Measurements from ENCODE around the gene NTM.

The NTM gene

GRCh38 chr11:132043714-132044113, 673.3 kb downstream of the NTM start:
- H3K36me3 ChIP-seq (ENCODE audit: insufficient read depth, low read depth, low read length), result no peaks in the 10 kb centered on the region
- H3K27me3 ChIP-seq (ENCODE audit: insufficient read depth, low read length), result no peaks in the 10 kb centered on the region

DNA sequence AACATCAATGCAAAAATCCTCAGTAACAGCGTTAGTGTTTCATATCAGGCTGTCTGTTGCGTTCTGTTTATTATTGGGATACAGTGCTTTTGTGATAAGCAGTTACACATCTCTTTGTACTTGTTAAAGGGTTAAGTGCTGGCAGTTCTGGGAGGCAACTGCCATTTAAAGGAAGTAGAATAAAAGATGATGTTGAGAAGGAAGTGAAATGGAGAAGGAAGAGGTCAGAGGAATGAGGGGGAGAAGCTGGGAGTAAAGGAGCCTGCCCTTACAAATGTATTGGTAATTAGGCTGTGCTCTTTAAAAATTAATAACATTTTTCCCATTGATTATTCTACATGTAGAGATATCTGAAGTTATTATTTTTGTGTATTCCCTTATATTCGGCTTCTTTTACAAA, 674.7 kb downstream of the NTM start:
- Histone ChIP-seq H3K36me3 (ENCODE audit: insufficient read depth, low read depth, low read length) (no peaks in the 10 kb centered on the region), H3K27ac (ENCODE audit: low read length) (no peak overlapping the region), H3K9ac (ENCODE audit: low read depth, low read length) (no peak overlapping the region), H3K4me3 (ENCODE audit: low read length) (no peak overlapping the region), H3K27me3 (ENCODE audit: insufficient read depth, low read length) (no peaks in the 10 kb centered on the region), H3K9me3 (ENCODE audit: insufficient read depth, low read depth, low read length) (no peaks in the 10 kb centered on the region), H3K4me1 (ENCODE audit: insufficient read depth, low read length) (peaks cover 11% of the 10 kb centered on the region; the same call in 1 of the 2 replicates)

More at GRCh38 chr11:132043714-132044113, 673.3 kb downstream of the NTM start:
- Histone ChIP-seq H3K9ac (ENCODE audit: low read depth, low read length) (no peak overlapping the region), H3K9me3 (ENCODE audit: insufficient read depth, low read depth, low read length) (no peaks in the 10 kb centered on the region), H3K27ac (ENCODE audit: low read length) (no peak overlapping the region), H3K4me3 (ENCODE audit: low read length) (no peak overlapping the region), H3K4me1 (ENCODE audit: insufficient read depth, low read length) (peaks cover 8% of the 10 kb centered on the region; the same call in 1 of the 2 replicates)

GRCh38 chr11:132046288-132046865, 676.0 kb downstream of the NTM start:
- Histone ChIP-seq H3K9me3 (ENCODE audit: insufficient read depth, low read depth, low read length) (no peaks in the 10 kb centered on the region), H3K9ac (ENCODE audit: low read depth, low read length) (no peak overlapping the region), H3K27me3 (ENCODE audit: insufficient read depth, low read length) (no peaks in the 10 kb centered on the region), H3K4me3 (ENCODE audit: low read length) (no peak overlapping the region), H3K27ac (ENCODE audit: low read length) (no peak overlapping the region), H3K36me3 (ENCODE audit: insufficient read depth, low read depth, low read length) (no peaks in the 10 kb centered on the region), H3K4me1 (ENCODE audit: insufficient read depth, low read length) (peaks cover 22% of the 10 kb centered on the region; the same call in 1 of the 2 replicates)

DNA sequence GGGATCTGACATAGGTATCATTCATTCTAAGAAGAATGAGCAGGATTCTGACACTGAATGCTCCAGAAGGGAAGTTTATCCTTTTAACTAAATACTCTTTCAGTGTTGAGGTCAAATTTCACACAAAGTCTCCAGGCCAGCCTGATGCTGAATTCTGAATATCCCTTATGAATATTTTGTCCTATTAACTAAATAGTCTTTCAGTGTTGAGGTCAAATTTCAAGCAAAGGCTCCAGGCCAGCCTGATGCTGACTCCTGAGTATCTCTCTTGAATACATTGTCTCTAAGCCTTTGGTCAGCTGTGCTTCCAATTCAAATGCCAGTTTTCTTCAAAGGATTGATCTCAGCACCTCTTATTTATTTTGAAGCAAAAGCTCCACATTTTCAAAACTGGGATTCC, 676.8 kb downstream of the NTM start:
- H3K36me3 ChIP-seq (ENCODE audit: insufficient read depth, low read depth, low read length), result no peaks in the 10 kb centered on the region
- no peak overlapping the region for H3K4me3 ChIP-seq (ENCODE audit: low read length)
- no peak overlapping the region for H3K27ac ChIP-seq (ENCODE audit: low read length)
- H3K4me1 ChIP-seq (ENCODE audit: insufficient read depth, low read length), result peaks cover 22% of the 10 kb centered on the region
- H3K9ac ChIP-seq (ENCODE audit: low read depth, low read length), result no peak overlapping the region
- H3K27me3 ChIP-seq (ENCODE audit: insufficient read depth, low read length), result no peaks in the 10 kb centered on the region
- H3K9me3 ChIP-seq (ENCODE audit: insufficient read depth, low read depth, low read length), result no peaks in the 10 kb centered on the region

DNA sequence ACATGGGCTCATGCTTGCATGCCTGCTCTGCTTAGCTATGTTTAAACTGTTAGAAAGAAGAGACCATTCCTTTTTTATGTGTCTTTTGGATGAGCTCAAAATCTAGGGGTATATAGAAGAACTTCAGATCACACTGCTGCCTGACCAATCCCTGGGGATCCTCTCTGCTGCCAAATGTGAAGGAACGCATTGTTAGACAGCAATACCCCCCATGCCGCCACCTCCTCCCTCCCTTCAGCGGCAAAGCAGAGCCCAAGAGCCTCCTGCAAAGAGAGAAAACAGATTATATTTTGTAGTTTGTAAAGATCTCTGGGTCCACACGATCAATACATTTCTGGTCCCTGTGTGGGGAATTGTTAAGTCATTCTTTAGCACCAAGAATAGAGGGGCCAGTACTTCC, 677.6 kb downstream of the NTM start:
- H3K9ac ChIP-seq (ENCODE audit: low read depth, low read length), result no peak overlapping the region
- no peak overlapping the region for H3K4me3 ChIP-seq (ENCODE audit: low read length)
- no peaks in the 10 kb centered on the region for H3K27me3 ChIP-seq (ENCODE audit: insufficient read depth, low read length)
- H3K27ac ChIP-seq (ENCODE audit: low read length), result no peak overlapping the region
- peaks cover 22% of the 10 kb centered on the region for H3K4me1 ChIP-seq (ENCODE audit: insufficient read depth, low read length)
- H3K36me3 ChIP-seq (ENCODE audit: insufficient read depth, low read depth, low read length), result no peaks in the 10 kb centered on the region
- H3K9me3 ChIP-seq (ENCODE audit: insufficient read depth, low read depth, low read length), result no peaks in the 10 kb centered on the region

GRCh38 chr11:132049205-132049604, 678.8 kb downstream of the NTM start:
- H3K9me3 ChIP-seq (ENCODE audit: insufficient read depth, low read depth, low read length), result no peaks in the 10 kb centered on the region
- H3K4me1 ChIP-seq (ENCODE audit: insufficient read depth, low read length), result peaks cover 22% of the 10 kb centered on the region
- H3K27ac ChIP-seq (ENCODE audit: low read length), result no peak overlapping the region
- H3K9ac ChIP-seq (ENCODE audit: low read depth, low read length), result no peak overlapping the region
- H3K4me3 ChIP-seq (ENCODE audit: low read length), result no peak overlapping the region
- H3K36me3 ChIP-seq (ENCODE audit: insufficient read depth, low read depth, low read length), result no peaks in the 10 kb centered on the region
- H3K27me3 ChIP-seq (ENCODE audit: insufficient read depth, low read length), result no peaks in the 10 kb centered on the region

DNA sequence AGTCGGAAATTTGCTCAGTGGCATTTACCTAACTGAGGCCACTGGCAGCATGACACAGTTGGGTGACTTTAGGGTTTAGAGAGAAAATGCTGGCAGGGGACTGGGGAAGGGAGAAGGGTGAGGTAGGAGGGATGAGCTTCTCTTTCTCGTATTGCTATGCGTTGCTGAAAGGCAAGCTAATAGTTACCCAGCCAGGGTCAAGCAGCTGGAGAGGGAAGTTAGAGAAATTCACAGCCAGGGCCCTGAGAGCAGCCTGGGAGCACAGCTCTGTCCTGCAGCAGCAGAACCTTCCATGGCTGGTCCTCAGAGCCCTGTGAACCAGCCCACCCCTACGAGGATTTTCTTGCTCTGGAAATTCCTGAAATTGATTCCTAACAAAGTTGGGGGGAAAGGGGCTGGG, 679.6 kb downstream of the NTM start:
- Histone ChIP-seq H3K36me3 (ENCODE audit: insufficient read depth, low read depth, low read length) (no peaks in the 10 kb centered on the region), H3K9me3 (ENCODE audit: insufficient read depth, low read depth, low read length) (no peaks in the 10 kb centered on the region), H3K4me1 (ENCODE audit: insufficient read depth, low read length) (peaks cover 22% of the 10 kb centered on the region), H3K4me3 (ENCODE audit: low read length) (no peak overlapping the region), H3K27me3 (ENCODE audit: insufficient read depth, low read length) (no peaks in the 10 kb centered on the region), H3K9ac (ENCODE audit: low read depth, low read length) (no peak overlapping the region), H3K27ac (ENCODE audit: low read length) (no peak overlapping the region)

DNA sequence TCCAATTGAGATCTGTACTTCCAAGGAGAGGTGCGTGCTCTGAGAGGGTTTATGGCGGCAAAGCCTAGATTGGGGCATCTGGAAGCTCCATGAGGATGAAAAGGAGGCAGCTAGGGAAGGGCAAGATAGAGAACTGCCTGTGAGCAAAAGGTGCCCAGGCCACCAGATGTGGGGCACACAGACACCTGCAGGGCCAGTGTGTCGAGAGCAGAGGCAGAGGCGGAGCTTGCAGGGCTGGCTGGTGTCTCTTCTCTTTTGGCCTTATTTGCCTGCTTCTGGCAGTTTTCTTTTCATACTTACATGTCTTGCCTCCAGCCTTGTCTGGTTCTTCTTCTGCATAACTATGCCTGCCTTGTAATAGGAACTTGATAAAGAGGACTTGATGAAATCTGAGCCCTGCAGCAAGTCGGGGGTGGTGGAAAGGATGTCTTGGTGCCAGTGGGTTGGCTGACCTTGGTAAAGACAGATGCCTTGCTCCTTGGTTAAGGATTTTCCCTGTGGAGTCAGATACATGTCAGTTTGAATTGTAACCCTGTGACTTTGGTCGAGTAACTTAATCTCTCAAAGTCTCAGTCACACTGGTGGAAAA, 680.3 kb downstream of the NTM start:
- Histone ChIP-seq H3K27ac (ENCODE audit: low read length) (no peak overlapping the region), H3K36me3 (ENCODE audit: insufficient read depth, low read depth, low read length) (no peaks in the 10 kb centered on the region), H3K27me3 (ENCODE audit: insufficient read depth, low read length) (no peaks in the 10 kb centered on the region), H3K9ac (ENCODE audit: low read depth, low read length) (no peak overlapping the region), H3K4me1 (ENCODE audit: insufficient read depth, low read length) (peaks cover 22% of the 10 kb centered on the region), H3K4me3 (ENCODE audit: low read length) (no peak overlapping the region), H3K9me3 (ENCODE audit: insufficient read depth, low read depth, low read length) (no peaks in the 10 kb centered on the region)

DNA sequence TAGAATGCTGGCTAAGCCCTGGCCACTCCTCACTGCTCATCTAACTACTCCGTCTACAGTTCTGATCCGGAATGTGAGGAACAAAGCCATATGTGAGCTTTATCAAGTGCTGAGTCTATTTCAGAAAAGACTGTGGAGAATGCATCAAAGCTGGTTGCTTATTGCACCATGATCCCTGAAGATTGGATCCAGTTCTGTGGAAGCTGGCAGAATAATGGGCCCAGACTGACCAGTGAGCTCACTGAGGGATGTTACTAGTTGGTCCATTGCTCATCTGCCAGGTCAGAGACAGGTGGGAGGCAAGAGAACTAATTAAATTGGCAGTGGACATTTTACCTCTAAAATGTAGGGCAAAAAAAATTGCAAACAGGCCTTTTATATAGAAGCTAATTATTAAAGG, 681.3 kb downstream of the NTM start:
- no peak overlapping the region for H3K9ac ChIP-seq (ENCODE audit: low read depth, low read length)
- no peak overlapping the region for H3K27ac ChIP-seq (ENCODE audit: low read length)
- H3K4me1 ChIP-seq (ENCODE audit: insufficient read depth, low read length), result peaks cover 22% of the 10 kb centered on the region
- H3K9me3 ChIP-seq (ENCODE audit: insufficient read depth, low read depth, low read length), result no peaks in the 10 kb centered on the region
- no peak overlapping the region for H3K4me3 ChIP-seq (ENCODE audit: low read length)
- H3K27me3 ChIP-seq (ENCODE audit: insufficient read depth, low read length), result no peaks in the 10 kb centered on the region
- no peaks in the 10 kb centered on the region for H3K36me3 ChIP-seq (ENCODE audit: insufficient read depth, low read depth, low read length)

DNA sequence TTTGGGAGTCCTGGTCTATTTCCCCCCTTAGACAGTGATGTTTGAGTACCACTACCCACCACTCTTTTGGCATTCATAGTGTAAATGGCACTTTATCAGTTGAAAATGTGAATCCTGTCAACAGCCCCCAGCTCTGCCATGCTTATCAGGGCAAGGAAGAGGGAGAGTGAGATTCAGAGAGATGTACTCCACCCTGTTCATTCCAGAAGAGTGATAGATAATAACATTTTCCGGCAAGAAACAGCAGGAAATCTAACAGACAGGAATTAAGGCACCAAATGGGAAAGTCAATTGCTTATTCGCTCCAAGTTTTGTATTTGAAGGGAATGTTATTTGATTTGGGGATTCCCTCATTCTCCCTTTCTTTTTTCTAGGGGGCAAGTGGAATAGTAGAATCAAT, 681.9 kb downstream of the NTM start:
- no peaks in the 10 kb centered on the region for H3K9me3 ChIP-seq (ENCODE audit: insufficient read depth, low read depth, low read length)
- peaks cover 17% of the 10 kb centered on the region for H3K4me1 ChIP-seq (ENCODE audit: insufficient read depth, low read length)
- H3K9ac ChIP-seq (ENCODE audit: low read depth, low read length), result no peak overlapping the region
- no peaks in the 10 kb centered on the region for H3K36me3 ChIP-seq (ENCODE audit: insufficient read depth, low read depth, low read length)
- no peak overlapping the region for H3K4me3 ChIP-seq (ENCODE audit: low read length)
- no peak overlapping the region for H3K27ac ChIP-seq (ENCODE audit: low read length)
- no peaks in the 10 kb centered on the region for H3K27me3 ChIP-seq (ENCODE audit: insufficient read depth, low read length)

GRCh38 chr11:132052904-132053303, 682.5 kb downstream of the NTM start:
- H3K36me3 ChIP-seq (ENCODE audit: insufficient read depth, low read depth, low read length), result no peaks in the 10 kb centered on the region
- no peak overlapping the region for H3K27ac ChIP-seq (ENCODE audit: low read length)
- H3K9ac ChIP-seq (ENCODE audit: low read depth, low read length), result no peak overlapping the region
- H3K9me3 ChIP-seq (ENCODE audit: insufficient read depth, low read depth, low read length), result no peaks in the 10 kb centered on the region
- no peak overlapping the region for H3K4me3 ChIP-seq (ENCODE audit: low read length)
- peaks cover 14% of the 10 kb centered on the region for H3K4me1 ChIP-seq (ENCODE audit: insufficient read depth, low read length)
- no peaks in the 10 kb centered on the region for H3K27me3 ChIP-seq (ENCODE audit: insufficient read depth, low read length)

DNA sequence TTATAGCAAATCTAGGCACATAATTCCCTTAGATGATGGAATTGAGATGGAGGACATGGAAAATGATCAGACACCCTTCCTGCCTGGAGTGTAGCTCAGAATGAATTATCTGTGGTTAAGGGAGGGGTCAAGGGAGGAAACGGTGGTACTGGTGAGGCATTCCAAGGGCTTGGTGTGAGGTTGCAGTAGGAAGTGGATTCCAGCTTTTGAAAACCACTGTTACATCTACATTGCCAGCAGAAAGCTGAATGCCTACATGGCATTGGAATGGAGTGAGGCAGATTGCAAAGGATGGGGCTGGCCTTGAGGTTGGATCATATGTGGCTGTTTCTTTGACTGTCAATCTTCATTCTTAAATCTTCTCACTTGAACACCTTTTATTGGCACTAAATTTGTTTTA, 684.4 kb downstream of the NTM start:
- H3K36me3 ChIP-seq (ENCODE audit: insufficient read depth, low read depth, low read length), result no peaks in the 10 kb centered on the region
- no peak overlapping the region for H3K9ac ChIP-seq (ENCODE audit: low read depth, low read length)
- H3K4me1 ChIP-seq (ENCODE audit: insufficient read depth, low read length), result peaks cover 17% of the 10 kb centered on the region
- no peak overlapping the region for H3K4me3 ChIP-seq (ENCODE audit: low read length)
- no peak overlapping the region for H3K27ac ChIP-seq (ENCODE audit: low read length)
- H3K9me3 ChIP-seq (ENCODE audit: insufficient read depth, low read depth, low read length), result no peaks in the 10 kb centered on the region
- no peaks in the 10 kb centered on the region for H3K27me3 ChIP-seq (ENCODE audit: insufficient read depth, low read length)

All from iPS-20b (cell line).